ENCODE data around the gene RTN4RL1. TPM values are rescaled to one million over a fixed set of nuclear protein-coding genes. Genes with fewer than 3 reads are reported as not detected.
A peak's percentile ranks its signal among the peaks of the same experiment; 100 is the strongest.

The RTN4RL1 gene
- total RNA-seq, 1 donor = 0.43 TPM

DNA sequence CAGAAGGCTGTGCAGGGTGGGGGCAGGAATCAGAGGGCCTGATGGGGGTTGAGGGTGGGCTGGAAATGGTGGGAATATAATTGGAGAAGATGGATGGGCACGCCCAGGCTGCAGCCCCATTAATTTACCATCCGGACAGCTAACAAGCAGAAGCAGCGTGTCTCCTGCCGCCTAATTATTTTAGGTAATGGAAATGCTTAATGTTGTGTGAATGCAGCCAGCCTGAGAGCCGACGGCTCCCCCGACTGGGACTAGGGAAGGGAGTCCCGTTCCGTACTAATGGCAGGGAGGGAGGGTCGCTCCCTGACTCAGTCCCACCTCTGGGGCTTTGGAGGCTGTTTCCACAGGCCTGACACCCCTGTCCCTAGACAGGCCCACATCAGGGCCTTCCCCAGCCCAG, 12.0 kb upstream of the RTN4RL1 start:
- no peak overlapping the region for H3K4me3 ChIP-seq (ENCODE audit: low read depth, low read length)
- DNase-seq (ENCODE audit: low read depth) = no peak
- TF ChIP-seq, protein P1, sequence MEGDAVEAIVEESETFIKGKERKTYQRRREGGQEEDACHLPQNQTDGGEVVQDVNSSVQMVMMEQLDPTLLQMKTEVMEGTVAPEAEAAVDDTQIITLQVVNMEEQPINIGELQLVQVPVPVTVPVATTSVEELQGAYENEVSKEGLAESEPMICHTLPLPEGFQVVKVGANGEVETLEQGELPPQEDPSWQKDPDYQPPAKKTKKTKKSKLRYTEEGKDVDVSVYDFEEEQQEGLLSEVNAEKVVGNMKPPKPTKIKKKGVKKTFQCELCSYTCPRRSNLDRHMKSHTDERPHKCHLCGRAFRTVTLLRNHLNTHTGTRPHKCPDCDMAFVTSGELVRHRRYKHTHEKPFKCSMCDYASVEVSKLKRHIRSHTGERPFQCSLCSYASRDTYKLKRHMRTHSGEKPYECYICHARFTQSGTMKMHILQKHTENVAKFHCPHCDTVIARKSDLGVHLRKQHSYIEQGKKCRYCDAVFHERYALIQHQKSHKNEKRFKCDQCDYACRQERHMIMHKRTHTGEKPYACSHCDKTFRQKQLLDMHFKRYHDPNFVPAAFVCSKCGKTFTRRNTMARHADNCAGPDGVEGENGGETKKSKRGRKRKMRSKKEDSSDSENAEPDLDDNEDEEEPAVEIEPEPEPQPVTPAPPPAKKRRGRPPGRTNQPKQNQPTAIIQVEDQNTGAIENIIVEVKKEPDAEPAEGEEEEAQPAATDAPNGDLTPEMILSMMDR (IDR thresholded peaks at IDR 0.05; ENCODE audit: insufficient read depth, low read depth, low read length) = no peak

GRCh38 chr17:2035541-2036488, 10.7 kb upstream of the RTN4RL1 start:
- TF ChIP-seq, protein P1 (IDR thresholded peaks at IDR 0.05; ENCODE audit: insufficient read depth, low read depth, low read length) = no peak
- H3K4me3 ChIP-seq (ENCODE audit: low read depth, low read length) = no peak overlapping the region
- DNase-seq (ENCODE audit: low read depth) = no peak

DNA sequence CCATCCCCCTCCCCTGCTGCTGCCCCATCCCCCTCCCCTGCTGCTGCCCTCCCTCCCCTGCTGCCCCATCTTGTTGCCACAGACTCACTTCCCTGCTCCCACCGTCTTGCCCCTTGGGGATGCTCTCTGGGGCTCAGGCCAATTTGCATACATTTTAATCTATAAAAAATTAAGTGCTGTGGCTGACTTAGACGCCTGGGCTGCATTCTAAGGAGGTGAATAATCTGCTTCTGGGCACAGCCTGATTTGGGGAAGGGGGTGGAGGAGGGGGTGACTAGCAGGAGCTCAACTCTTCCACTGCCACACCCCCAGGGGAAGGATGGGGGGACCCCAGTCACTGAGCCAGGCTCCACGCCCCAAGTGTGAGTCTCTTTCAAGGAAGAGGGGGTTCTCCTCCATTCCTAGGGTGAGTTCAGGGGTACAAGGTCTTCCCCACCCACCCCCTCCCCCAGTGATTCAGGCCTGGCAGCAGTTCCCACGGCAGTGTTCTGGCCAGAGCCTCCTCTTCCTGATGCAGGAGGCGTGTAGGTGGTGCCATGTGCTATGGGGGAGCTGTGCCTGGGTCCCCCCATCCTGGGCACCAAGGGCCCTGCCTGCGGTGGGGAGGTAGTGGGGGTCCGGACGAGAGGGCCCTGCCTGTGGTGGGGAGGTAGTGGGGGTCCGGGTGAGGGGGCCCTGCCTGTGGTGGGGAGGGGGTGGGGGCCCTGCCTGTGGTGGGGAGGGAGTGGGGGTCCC, 9.8 kb upstream of the RTN4RL1 start:
- TF ChIP-seq, protein P1 (IDR thresholded peaks at IDR 0.05; ENCODE audit: insufficient read depth, low read depth, low read length) = no peak
- DNase-seq (ENCODE audit: low read depth) = no peak
- no peak overlapping the region for H3K4me3 ChIP-seq (ENCODE audit: low read depth, low read length)

- H3K4me3 ChIP-seq (ENCODE audit: low read depth, low read length) = no peak overlapping the region
- TF ChIP-seq, protein P1 (IDR thresholded peaks at IDR 0.05; ENCODE audit: insufficient read depth, low read depth, low read length) = no peak
- DNase-seq (ENCODE audit: low read depth) = no peak
Observed at GRCh38 chr17:2034157-2034556, 9.0 kb upstream of the RTN4RL1 start.

DNA sequence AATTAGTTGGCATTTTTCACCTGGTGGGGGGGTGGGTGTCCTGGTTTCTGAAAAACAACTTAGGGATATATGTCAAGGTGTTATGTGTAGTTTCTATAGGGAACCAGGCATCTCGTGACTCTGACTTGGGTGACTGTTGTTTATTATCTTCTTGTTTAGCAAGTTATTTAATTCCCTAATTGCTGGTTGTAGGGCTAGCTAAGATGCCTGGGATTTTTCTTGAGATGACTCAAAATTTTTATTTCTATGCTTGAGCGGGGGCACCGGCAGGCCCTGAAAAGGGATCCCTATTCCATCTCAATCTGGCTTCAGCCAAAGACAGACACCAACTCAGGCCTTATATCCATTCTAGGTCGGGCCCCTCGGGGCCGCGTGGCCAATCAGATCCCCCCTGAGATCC, 8.0 kb upstream of the RTN4RL1 start:
- no peak overlapping the region for H3K4me3 ChIP-seq (ENCODE audit: low read depth, low read length)
- TF ChIP-seq, protein P1 (IDR thresholded peaks at IDR 0.05; ENCODE audit: insufficient read depth, low read depth, low read length) = no peak
- no peak for DNase-seq (ENCODE audit: low read depth)

DNA sequence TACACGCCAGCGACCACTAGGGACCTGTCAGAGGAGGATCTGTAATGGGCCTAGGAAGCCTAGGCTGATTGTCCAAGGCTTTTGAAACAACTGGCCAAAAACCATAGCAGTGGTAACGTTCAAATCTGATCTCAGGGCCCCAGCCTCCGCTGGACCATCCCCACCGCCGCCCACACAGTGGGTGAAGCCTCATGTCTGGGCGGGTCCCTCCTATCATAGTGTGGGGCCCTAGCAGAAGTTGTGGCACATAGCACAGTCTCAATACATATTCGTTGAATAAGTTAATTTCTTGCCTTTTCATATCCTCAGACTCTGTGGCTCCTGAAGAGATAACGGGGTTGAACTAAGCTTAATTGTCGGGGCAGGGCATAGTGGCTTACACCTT, 5.6 kb upstream of the RTN4RL1 start:
- H3K4me3 ChIP-seq (ENCODE audit: low read depth, low read length) = peak overlapping the region; percentile 100
- TF ChIP-seq, protein P1 (IDR thresholded peaks at IDR 0.05; ENCODE audit: insufficient read depth, low read depth, low read length) = peak; percentile 65
- DNase-seq (ENCODE audit: low read depth) = no peak
